Spinal cord (tissue), 10 donors: ENCODE data around the gene SEL1L3. TPM values are rescaled to one million over a fixed set of nuclear protein-coding genes. Genes with fewer than 3 reads are reported as not detected.

Experiments
- DNase-seq, 6 donors: peaks; one replicate each; pipeline versions ENCODE4 v3.0.0 to v3.0.0-alpha.2; 2013 to 2015; ENCODE audit warnings: low spot score in 6 of 6, low read depth in 4 of 6
- H3K27ac ChIP-seq: one replicate; pipeline ENCODE4 v1.5.1; 2013; ENCODE audit warnings: low read depth, low read length, control low read depth
- H3K27me3 ChIP-seq: one replicate; pipeline ENCODE4 v1.6.1; 2013; ENCODE audit warnings: low read length; ENCODE audit not compliant: control insufficient read depth, insufficient read depth
- H3K36me3 ChIP-seq: one replicate; pipeline ENCODE4 v1.6.1; 2013; ENCODE audit warnings: low read length; ENCODE audit not compliant: control insufficient read depth, insufficient read depth
- H3K4me1 ChIP-seq: one replicate; pipeline ENCODE4 v1.6.1; 2013; ENCODE audit warnings: low read length; ENCODE audit not compliant: control insufficient read depth, insufficient read depth
- H3K4me3 ChIP-seq: one replicate; pipeline ENCODE4 v1.5.1; 2013; ENCODE audit warnings: low read depth, low read length, control low read depth
- H3K9me3 ChIP-seq: one replicate; pipeline ENCODE4 v1.6.1; 2013; ENCODE audit warnings: low read length; ENCODE audit not compliant: control insufficient read depth, insufficient read depth
- WGBS: methylation state at CpG from one replicate; pipeline ENCODE4 v1.1.5; 2013; ENCODE audit warnings: missing lambda C conversion rate; ENCODE audit not compliant: insufficient coverage; 5-methylcytosine and 5-hydroxymethylcytosine counted together
- polyA plus RNA-seq, 2 donors: library from polyadenylated mRNA; unstranded; fragments of 120-200 nt; gene quantifications; one replicate each; pipeline ENCODE4 v1.2.1, GENCODE V29; 2013; ENCODE audit not compliant: insufficient read length in 2 of 2
- total RNA-seq, 2 donors: library from RNA; depleted of rRNA in 1 of 2; stranded (reverse); fragments of 120-200 nt in 1 of 2; fragments of >200 nt in 1 of 2; gene quantifications; one replicate each; pipeline versions ENCODE4 v1.2.3 to v1.2.4, GENCODE V29; 2013 to 2014
- donor health status: healthy.

SEL1L3 gene
- total and polyA plus RNA-seq, 4 donors = 19.2 to 27.5 (median 22.6) TPM

DNA sequence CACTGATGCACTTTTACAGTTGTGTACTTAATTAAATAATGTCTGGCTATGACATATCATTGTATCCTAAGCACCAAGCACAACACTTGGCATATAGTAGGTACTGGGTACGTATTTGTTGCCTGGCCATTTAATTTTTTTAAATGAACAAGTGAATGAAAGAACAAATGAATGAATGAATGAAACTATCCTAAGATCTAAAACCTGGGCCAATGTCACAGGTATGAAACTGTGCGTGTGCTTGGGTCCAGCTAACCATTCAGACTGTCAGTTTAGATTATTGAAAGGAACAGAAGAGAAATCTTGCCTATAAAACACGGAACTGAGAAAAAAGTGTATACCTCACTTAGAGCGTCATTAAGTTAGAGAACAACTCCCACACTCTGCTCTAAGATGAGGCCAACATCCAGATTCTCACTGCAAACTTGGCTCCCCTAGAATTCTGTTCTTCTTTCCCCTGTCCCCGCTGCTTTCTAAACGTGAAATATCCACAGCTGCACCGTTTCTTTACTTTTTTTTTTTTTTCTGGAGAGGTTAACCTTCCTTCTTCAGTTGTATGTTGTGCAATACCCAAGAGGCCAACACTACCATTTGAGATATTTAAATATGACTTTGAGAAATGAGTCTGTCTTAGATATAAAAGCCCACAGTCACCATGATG lies 17.3 kb upstream of the SEL1L3 start:
- H3K36me3 ChIP-seq = no peaks in the 10 kb centered on the region
- no peak overlapping the region for H3K4me3 ChIP-seq
- H3K9me3 ChIP-seq = no peaks in the 10 kb centered on the region
- H3K27ac ChIP-seq = no peak overlapping the region
- 90% methylated on average over 2 of the region's 7 CpGs for WGBS
- H3K27me3 ChIP-seq = no peaks in the 10 kb centered on the region
- DNase-seq = no peak
- no peaks in the 10 kb centered on the region for H3K4me1 ChIP-seq

DNA sequence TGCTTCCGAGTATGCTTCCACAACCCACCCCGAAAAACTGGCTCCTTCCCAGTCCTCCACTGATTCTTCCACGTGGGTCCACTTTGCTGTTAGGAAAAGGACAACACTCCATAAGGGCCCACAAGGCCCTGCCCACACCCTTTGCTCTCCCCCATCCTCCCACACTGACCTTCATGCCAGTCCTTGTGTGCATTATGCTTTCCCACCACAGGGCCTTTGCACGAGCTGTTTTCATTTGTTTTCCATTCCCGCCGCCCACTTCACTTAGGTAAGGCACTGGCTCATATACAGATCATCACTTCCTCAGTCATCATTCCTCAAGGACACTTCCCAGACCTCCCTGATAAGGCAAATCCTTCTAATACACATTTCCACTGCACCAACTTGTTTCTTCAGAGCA lies 16.8 kb upstream of the SEL1L3 start:
- no peak for DNase-seq
- H3K4me1 ChIP-seq = no peaks in the 10 kb centered on the region
- no peak overlapping the region for H3K4me3 ChIP-seq
- H3K9me3 ChIP-seq = no peaks in the 10 kb centered on the region
- H3K36me3 ChIP-seq = no peaks in the 10 kb centered on the region
- WGBS = 99% methylated on average over 6 of the region's 6 CpGs
- H3K27ac ChIP-seq = no peak overlapping the region
- no peaks in the 10 kb centered on the region for H3K27me3 ChIP-seq

DNA sequence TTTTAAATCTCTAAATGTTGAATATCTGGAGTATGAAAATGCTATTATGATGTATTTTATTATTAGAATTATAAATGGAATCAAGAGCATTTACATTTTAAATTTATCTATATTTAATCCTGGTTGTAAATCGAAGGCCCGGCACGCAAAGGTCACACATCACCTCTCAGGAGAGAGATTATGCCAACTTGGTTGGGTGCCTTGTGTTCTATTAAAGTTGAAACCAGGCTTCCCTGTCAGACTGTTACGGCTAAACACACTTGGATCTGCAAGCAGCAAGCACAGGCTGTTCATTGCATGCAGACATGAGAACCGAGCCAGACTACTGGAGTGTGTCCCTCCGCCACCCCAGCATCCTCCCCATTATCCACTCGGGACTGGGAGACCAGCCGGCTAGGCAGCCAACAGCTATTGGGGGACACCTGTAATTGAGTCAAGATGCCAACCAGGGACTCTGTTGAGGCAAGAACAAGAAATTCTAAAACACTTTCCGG lies 16.4 kb upstream of the SEL1L3 start:
- Histone ChIP-seq H3K4me1 (no peaks in the 10 kb centered on the region), H3K27ac (no peak overlapping the region), H3K9me3 (no peaks in the 10 kb centered on the region), H3K36me3 (no peaks in the 10 kb centered on the region), H3K4me3 (no peak overlapping the region), H3K27me3 (no peaks in the 10 kb centered on the region)
- 68% methylated on average over 6 of the region's 9 CpGs for WGBS
- no peak for DNase-seq

DNA sequence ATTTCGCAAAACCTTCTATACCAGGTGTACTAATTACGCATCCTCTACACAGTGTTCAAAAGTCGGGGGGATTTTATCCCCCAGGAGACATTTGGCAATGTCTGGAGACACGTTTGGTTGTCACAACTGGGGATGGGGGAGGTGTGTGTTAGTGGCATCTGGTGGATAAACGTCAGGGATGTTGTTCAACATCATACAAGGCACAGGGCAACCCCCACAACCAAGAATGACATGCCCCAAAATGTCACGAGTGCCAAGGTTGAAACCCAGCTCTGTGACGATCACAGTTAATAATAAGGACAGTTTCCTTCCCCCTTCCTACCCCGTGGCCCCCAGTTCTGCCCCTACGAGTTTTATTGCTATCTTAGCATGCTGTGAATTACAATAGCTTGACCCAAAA lies 15.9 kb upstream of the SEL1L3 start:
- DNase-seq = no peak
- H3K4me3 ChIP-seq = no peak overlapping the region
- WGBS = 40% methylated on average over 2 of the region's 9 CpGs
- no peaks in the 10 kb centered on the region for H3K36me3 ChIP-seq
- no peaks in the 10 kb centered on the region for H3K9me3 ChIP-seq
- H3K4me1 ChIP-seq = no peaks in the 10 kb centered on the region
- H3K27ac ChIP-seq = no peak overlapping the region
- H3K27me3 ChIP-seq = no peaks in the 10 kb centered on the region

DNA sequence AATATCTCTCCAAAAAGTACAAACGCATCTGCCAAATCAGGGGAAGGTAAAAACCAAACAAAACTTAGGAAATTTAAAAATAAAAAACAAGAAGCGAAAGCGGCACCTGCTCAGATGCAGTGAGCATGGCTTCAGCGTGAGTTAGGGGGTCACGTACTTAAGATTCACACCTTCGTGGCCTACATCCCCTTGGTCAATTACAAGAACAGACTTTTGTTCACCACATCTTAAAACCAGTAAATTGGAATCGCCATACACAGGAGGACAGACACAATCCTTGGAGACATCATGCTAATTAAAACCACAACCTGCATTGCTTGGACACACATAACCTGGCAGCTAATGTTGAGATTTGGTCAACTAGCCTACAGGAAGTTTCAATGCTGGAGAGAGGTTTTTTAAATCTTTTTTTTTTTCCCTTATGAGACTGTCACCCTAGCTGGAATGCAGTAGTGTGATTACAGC lies 12.5 kb upstream of the SEL1L3 start:
- DNase-seq = no peak
- Histone ChIP-seq H3K4me3 (no peak overlapping the region), H3K27ac (no peak overlapping the region), H3K9me3 (no peaks in the 10 kb centered on the region), H3K4me1 (no peaks in the 10 kb centered on the region), H3K27me3 (no peaks in the 10 kb centered on the region), H3K36me3 (no peaks in the 10 kb centered on the region)
- 89% methylated on average over 6 of the region's 7 CpGs for WGBS

DNA sequence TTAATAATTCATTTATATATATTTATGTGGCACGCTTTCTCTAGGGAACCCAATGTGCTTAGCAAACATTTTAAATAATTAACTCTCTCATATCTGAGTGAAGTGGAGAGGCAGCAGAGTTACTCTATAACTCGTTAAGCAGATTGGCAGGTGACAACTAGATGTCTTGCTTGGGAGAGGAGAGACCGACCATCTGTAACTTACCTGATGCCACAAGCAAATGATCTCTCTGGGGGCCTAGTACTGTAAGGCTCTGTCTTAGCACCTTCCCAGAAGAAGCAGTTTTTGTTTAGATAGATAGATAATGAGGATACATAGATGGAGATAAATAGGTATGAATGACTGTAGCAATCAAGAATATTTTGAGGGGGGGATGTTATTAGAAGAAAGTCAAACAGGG lies 11.9 kb upstream of the SEL1L3 start:
- H3K27me3 ChIP-seq = no peaks in the 10 kb centered on the region
- no peaks in the 10 kb centered on the region for H3K9me3 ChIP-seq
- no peak overlapping the region for H3K27ac ChIP-seq
- no peaks in the 10 kb centered on the region for H3K36me3 ChIP-seq
- WGBS = 86% methylated on average over 1 of the region's 3 CpGs
- H3K4me1 ChIP-seq = no peaks in the 10 kb centered on the region
- H3K4me3 ChIP-seq = no peak overlapping the region
- DNase-seq = no peak

DNA sequence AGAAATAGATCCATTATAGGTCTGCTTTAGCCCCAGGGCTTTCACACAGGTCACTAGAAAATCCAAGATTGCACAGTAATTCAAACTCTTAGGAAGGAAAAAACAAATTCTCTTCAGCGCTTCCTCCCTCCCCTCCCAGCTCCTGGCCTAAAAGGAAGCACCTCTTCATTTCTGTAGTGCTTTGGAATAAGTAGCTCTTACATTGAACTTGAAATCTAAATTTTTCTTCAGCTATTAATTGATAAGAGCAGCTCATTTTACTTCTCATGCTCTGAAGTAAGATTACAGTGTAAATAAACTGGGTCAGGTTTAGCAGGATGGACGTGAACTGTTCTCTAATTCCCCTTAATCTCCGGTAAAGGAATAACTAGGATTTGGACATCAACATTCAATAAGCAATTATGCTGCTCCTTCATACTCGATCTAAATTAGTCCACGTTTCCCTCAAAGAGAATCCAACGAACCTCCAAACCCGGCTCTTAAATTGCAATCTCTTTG lies 10.9 kb upstream of the SEL1L3 start:
- no peaks in the 10 kb centered on the region for H3K36me3 ChIP-seq
- no peak overlapping the region for H3K27ac ChIP-seq
- no peaks in the 10 kb centered on the region for H3K9me3 ChIP-seq
- no peaks in the 10 kb centered on the region for H3K4me1 ChIP-seq
- no peak for DNase-seq
- H3K4me3 ChIP-seq = no peak overlapping the region
- H3K27me3 ChIP-seq = no peaks in the 10 kb centered on the region
- no CpG with 5 or more reads among the region's 7 CpGs for WGBS

DNA sequence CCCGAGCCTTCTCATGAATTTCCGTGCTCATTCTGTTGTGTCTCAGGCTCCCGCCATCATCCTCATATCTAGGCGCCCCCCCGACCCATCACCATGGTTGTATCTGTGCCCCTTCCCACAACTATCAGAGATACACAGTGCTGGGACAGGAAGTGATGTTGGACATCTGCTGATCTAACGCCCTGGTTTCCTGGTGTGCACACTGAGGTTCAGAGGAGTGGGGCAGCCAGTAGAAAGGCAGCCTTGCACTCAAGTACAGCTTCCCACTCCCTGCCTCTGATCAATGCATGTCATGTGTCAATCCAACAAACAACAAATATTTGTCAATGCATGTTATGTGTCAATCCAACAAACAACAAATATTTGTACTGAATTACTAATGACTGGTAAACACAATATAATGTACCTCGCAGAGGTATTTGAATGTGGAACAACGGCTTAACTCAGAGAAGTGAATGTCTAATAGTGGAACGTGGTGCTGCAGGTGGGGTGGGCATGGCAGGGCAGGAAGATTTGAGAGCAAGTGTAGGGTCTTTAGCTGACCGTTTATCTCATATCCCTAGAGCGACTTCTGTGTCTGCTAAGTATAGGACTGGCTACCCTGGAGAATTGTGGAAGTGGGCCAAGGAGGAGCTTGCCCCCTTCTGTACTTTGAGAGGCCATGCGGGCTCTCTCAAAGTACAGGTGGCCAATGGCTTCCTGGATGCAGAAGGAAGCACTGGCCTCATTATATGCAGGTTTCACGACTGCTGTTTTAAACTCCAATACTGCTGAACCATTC lies 10.3 kb upstream of the SEL1L3 start:
- no peaks in the 10 kb centered on the region for H3K9me3 ChIP-seq
- H3K4me3 ChIP-seq = no peak overlapping the region
- DNase-seq = no peak
- H3K36me3 ChIP-seq = no peaks in the 10 kb centered on the region
- H3K4me1 ChIP-seq = no peaks in the 10 kb centered on the region
- no peaks in the 10 kb centered on the region for H3K27me3 ChIP-seq
- WGBS = 84% methylated on average over 4 of the region's 13 CpGs
- no peak overlapping the region for H3K27ac ChIP-seq

DNA sequence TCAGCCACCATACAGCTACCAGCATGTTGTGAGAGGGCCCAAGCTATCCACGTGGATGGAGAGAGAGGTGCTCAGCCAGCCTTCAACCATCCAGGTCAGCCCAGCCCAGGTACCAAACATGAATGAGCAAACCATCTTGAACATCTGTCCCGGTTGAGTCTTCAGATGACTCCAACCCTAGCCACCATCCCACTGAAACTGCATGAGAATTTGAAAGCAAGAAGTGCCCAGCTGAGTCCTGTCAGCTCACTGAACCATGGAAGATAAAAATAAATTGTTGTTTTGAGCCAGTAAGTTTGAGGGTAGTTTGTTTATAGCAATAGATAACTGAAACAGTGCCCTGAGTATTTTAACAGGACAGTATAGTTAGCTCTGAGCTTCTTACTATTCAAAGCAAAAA lies 7.3 kb upstream of the SEL1L3 start:
- Histone ChIP-seq H3K4me1 (no peaks in the 10 kb centered on the region), H3K27me3 (no peaks in the 10 kb centered on the region)
- no CpG with 5 or more reads among the region's 2 CpGs for WGBS

More for the DNA sequence above, 7.3 kb upstream of the SEL1L3 start:
- no peak overlapping the region for H3K4me3 ChIP-seq
- H3K36me3 ChIP-seq = no peaks in the 10 kb centered on the region
- no peaks in the 10 kb centered on the region for H3K9me3 ChIP-seq
- H3K27ac ChIP-seq = no peak overlapping the region
- DNase-seq = no peak
